HK-2 (cell line): ENCODE measurements around the gene GJB5.
"Not testable (repeated sequence)": the region's sequence is repeated elsewhere in the genome, so short reads cannot be mapped to it uniquely, and the experiment has no call there.

Experiments used
- DNase-seq: peaks from one replicate; pipeline ENCODE4 v3.0.0-alpha.2; 2018; ENCODE audit not compliant: unreplicated experiment

Gene GJB5

GRCh38 chr1:34745666-34746065 lies 9.2 kb upstream of the GJB5 start:
- DNase-seq = no peak

GRCh38 chr1:34746101-34746500 lies 8.7 kb upstream of the GJB5 start:
- DNase-seq = no peak

- no peak for DNase-seq
Observed at GRCh38 chr1:34746785-34747637, 7.8 kb upstream of the GJB5 start.

- no peak for DNase-seq
Observed at GRCh38 chr1:34747638-34747941, 7.3 kb upstream of the GJB5 start.

GRCh38 chr1:34749992-34750391 lies 4.9 kb upstream of the GJB5 start:
- DNase-seq = no peak

GRCh38 chr1:34750610-34751009 lies 4.2 kb upstream of the GJB5 start:
- DNase-seq = no peak

- DNase-seq = no peak
Observed at GRCh38 chr1:34753163-34753562, 1.7 kb upstream of the GJB5 start.

- DNase-seq = no peak
Observed at GRCh38 chr1:34755961-34756360, 1.1 kb downstream of the GJB5 start.

- DNase-seq = no peak
Observed at GRCh38 chr1:34757386-34757785, 2.5 kb downstream of the GJB5 start.

- DNase-seq = peak; percentile 66
Observed at GRCh38 chr1:34758751-34759150, 3.9 kb downstream of the GJB5 start.

GRCh38 chr1:34759503-34760357 lies 4.9 kb downstream of the GJB5 start, which contains the start of gene GJB4:
Gene GJB4 (plus strand): TSS chr1:34759740. CDS start chr1:34761255, 1,515 bp downstream.
- DNase-seq = no peak

- DNase-seq = no peak
Observed at GRCh38 chr1:34761176-34761761, 6.4 kb downstream of the GJB5 start.

GRCh38 chr1:34761776-34762307 lies 7.0 kb downstream of the GJB5 start:
- no peak for DNase-seq

GRCh38 chr1:34762474-34763141 lies 7.8 kb downstream of the GJB5 start:
- DNase-seq = no peak

GRCh38 chr1:34763142-34763781 lies 8.4 kb downstream of the GJB5 start:
- peak; percentile 55 for DNase-seq

- DNase-seq = no peak
Observed at GRCh38 chr1:34768856-34769255, 14.0 kb downstream of the GJB5 start.

GRCh38 chr1:34770891-34771504 lies 16.2 kb downstream of the GJB5 start:
- DNase-seq = no peak

- DNase-seq = no peak
Observed at GRCh38 chr1:34771573-34772371, 16.9 kb downstream of the GJB5 start.

- not testable (repeated sequence) for DNase-seq
Observed at GRCh38 chr1:34773114-34773513, 18.3 kb downstream of the GJB5 start.

GRCh38 chr1:34774957-34775356 lies 20.1 kb downstream of the GJB5 start:
- DNase-seq = no peak
